HG03064 (cell line): ENCODE results near the gene DNAH14.
A peak's percentile ranks its signal among the peaks of the same experiment; 100 is the strongest.
"Not testable (repeated sequence)": the region's sequence is repeated elsewhere in the genome, so short reads cannot be mapped to it uniquely, and the experiment has no call there.

ENCODE experiments used
- ATAC-seq: cut with Tn5 transposase; IDR thresholded peaks from one replicate; pipeline ENCODE4 v1.9.1; 2021; ENCODE audit warnings: low read depth; ENCODE audit not compliant: unreplicated experiment

Gene DNAH14

DNA sequence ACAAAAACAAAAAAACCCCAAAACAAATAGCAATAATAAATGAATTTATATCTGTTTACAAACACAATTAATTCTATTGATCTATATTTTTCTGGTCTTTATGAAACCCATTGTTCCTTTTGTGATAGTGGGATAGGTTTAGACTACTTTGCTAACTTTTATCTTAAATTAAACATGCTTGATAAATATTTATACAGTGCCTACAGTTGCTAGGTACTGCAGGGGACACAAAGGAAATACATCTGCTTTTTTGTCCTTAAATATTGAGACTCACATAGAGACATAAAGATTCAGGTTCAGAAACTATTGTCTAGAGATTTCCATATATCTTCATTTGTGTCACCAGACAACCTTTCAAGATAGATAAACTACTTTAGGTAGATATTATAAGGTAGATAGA, 8.5 kb upstream of the DNAH14 start:
- no peak for ATAC-seq

GRCh38 chr1:224921354-224921753, 8.1 kb upstream of the DNAH14 start:
- ATAC-seq: no peak

- peak; percentile 74 for ATAC-seq
These were observed 6.9 kb upstream of the DNAH14 start for GRCh38 chr1:224922404-224923164.

DNA sequence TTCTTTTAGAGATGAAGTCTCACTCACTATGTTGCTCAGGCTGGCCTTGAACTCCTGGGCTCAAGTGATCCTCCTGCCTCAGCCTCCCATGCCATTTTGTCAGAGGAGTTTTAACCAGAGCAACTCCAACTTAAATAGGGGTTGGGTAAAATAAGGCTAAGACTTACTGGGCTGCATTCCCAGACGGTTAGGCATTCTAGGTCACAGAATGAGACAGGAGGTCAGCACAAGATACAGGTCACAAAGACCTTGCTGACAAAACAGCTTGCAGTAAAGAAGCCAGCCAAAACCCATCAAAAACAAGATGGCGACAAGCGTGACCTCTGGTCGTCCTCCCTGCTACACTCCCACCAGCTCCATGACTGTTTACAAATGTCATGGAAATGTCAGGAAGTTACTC, 5.7 kb upstream of the DNAH14 start:
- no peak for ATAC-seq

GRCh38 chr1:224927631-224928030, 1.8 kb upstream of the DNAH14 start:
- not testable (repeated sequence) for ATAC-seq

DNA sequence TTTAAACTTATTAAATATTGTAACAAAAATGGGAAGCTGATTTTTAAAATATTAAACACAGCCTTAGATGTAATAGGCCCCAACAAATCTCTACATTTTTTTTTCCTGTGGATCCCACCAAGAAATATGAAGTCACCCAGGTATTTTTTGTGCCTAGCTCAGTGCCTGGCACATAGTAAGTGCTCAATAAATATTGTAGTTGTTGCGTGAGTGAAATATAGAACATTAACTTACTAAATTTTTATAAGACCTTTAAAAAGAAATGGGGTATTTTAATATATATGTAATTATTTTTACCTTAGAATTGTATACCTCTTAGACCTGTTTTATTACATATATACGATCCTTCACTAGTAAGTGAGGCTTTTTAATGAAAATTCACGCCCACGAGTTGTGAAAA, 569 bp upstream of the DNAH14 start:
- ATAC-seq: no peak

DNA sequence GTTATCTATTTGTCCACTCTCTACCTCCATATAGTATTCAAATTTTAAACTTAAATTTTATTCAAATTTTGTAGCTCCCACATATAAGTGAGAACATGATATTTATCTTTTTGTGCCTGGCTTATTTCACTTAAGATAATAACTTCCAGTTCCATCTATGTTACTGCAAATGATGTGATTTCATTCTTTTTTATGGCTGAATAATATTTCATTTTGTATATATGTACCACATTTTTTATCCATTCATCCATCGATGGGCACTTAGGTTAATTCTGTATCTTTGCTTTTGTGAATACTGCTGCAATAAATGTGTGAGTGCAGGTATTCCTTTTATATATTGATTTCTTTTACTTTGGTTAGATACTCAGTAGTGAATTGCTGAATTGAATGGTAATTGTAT, 2.1 kb downstream of the DNAH14 start:
- ATAC-seq: no peak

DNA sequence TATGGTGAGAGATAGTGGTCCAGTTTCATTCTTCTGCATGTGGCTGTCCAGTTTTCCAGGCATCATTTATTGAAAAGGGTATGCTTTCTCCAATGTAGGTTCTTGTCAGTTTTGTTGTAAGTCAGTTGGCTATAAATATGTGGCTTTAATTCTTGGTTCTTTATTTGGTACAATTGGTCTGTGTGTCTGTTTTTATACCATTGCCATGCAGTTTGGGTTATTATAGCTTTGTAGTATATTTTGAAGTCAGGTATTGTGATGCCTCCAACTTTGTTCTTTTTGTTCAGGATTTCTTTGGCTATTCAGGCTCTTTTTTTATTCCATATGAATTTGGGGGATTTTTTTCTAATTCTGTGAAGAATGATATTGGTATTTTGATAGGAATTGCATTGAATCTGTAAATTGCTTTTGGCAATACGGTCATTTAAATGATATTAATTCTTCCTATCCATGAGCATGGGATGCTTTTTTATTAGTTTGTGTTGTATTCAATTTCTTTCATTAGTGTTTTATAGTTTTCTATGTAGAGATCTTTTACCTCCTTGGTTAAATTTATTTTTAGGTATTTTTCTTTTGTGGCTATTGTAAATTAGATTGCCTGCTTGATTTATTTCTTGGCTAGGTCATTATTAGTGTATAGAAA, 3.3 kb downstream of the DNAH14 start:
- no peak for ATAC-seq

DNA sequence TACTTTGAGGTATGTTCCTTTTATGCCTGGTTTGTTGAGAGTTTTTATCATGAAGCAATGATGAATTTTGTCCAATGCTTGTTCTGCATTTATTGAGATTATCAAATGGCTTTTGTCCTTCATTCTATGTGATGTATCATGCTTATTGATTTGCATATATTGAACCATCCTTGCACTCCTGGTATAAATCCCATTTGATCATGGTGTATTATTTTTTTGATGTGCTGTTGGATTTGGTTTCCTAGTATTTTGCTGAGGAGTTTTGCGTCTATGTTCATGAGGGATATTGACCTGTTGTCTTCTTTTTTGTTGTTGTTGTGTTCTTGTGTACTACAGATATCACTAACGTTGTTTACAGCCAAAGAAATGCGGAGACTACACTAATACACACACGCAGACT, 4.1 kb downstream of the DNAH14 start:
- ATAC-seq: no peak

GRCh38 chr1:224938652-224939051, 9.2 kb downstream of the DNAH14 start:
- ATAC-seq: no peak

DNA sequence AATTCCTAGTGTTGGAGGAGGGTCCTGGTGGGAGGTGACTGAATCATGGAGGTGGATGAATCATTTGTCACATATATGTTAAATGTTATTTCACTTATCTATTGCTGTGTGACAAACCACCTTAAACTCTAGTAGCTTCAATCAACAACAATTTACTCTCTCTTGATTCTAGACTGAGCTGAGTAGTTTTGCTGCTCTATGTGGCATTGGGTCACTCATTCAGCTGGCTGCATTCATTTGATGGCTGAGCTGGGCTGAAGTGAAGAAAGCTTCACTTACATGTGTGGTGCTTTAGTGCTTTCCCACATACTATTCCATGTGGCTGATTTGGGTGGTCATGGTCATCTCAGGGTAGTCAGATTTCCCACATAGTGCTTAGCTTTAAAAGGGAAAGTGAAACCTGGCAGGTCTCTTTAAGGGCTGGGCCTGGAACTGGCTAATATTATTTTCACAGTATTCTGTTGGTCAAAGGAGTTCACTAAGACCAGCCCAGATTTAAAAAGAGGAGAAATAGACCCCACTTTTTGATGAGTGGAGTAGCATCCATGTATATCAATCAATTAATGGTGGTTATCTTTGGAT, 10.5 kb downstream of the DNAH14 start:
- ATAC-seq: no peak

GRCh38 chr1:224940735-224941134, 11.3 kb downstream of the DNAH14 start:
- ATAC-seq: not testable (repeated sequence)

- ATAC-seq: not testable (repeated sequence)
These were observed 16.3 kb downstream of the DNAH14 start for GRCh38 chr1:224945651-224946348.

DNA sequence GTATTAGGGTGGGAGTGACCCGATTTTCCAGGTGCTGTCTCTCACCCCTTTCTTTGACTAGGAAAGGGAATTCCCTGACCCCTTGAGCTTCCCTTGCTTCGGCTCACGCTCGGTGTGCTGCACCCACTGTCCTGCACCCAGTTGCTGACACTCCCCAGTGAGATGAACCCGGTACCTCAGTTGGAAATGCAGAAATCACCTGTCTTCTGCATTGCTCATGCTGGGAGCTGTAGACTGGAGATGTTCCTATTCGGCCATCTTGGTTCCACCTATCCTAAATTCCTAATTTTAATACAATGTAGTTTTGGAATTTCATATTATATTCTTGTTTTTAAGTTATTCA, 16.8 kb downstream of the DNAH14 start:
- not testable (repeated sequence) for ATAC-seq

- ATAC-seq: no peak
These were observed 28.2 kb downstream of the DNAH14 start for GRCh38 chr1:224957696-224958095.

- no peak for ATAC-seq
These were observed 29.0 kb downstream of the DNAH14 start for GRCh38 chr1:224958490-224958889.

GRCh38 chr1:224959115-224959514, 29.6 kb downstream of the DNAH14 start:
- ATAC-seq: no peak

GRCh38 chr1:224959656-224960055, 30.2 kb downstream of the DNAH14 start:
- no peak for ATAC-seq

GRCh38 chr1:224980181-224980580, 50.7 kb downstream of the DNAH14 start:
- ATAC-seq: no peak

DNA sequence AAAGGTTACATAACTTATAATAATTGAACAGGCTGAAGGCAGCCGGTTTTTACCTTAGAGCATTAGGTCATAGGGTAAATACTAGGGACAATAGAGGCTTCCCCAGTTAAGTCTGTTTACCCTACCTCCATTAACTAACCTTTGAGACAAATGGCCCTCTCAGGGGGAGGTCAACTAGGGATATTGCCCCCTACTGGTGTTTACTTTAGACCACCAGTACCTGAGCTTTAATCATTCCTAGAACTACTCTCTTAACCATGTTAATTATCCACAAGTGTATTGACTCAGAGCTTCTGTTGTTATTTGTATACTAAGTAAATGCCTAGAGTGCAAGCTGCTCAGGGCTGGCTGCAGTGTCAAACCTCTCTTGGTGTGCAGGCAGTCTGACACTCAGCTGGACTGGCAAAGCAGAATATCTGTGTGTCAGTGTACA, 52.5 kb downstream of the DNAH14 start:
- not testable (repeated sequence) for ATAC-seq

DNA sequence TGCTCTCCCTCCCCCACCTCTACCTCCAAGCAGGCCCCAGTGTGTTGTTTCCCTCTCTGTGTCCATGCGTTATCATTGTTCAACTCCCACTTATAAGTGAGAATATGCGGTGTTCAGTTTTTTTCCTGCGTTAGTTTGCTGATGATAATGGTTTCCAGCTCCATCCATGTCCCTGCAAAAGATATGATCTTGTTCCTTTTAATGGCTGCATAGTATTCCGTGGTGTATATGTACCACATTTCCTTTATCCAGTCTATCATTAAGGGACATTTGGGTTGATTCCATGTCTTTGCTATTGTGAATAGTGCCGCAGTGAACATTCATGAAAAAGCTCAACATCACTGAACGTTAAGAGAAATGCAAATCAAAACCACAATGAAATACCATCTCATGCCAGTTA, 58.6 kb downstream of the DNAH14 start:
- ATAC-seq: no peak
